Ishikawa (cell line): Measurements from ENCODE around the gene OR2V1.

Source experiments
- NFIC ChIP-seq: IDR thresholded peaks from 2 replicates; pipeline ENCODE4 v1.6.1; 2012
- TF ChIP-seq, protein P1 (sequence below): IDR thresholded peaks from 2 replicates; pipeline ENCODE4 v1.6.1; 2012

DNA sequence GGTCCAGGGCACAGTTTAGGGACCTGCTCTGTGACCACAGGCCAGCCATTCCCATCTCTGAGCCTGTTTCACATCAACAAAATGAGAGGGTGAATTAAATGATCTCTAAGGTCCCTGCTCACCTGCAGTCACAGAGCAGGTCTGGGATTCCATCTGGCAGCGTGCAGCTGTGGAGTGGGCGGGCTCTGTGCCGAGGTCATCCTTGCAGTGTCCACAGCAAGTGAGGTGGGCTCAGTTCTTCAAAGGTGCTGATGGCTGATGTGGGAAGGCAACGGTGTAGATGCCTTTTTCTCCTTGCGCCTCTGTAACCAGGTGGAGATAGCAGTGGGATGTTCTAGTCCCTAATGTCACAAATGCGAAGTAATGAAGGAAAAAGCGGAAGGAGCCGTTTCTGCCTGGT is 11.9 kb downstream of the OR2V1 start:
- no peak for TF ChIP-seq NFIC
- TF ChIP-seq, protein P1, sequence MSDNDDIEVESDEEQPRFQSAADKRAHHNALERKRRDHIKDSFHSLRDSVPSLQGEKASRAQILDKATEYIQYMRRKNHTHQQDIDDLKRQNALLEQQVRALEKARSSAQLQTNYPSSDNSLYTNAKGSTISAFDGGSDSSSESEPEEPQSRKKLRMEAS = no peak
